PC-9 (cell line): ENCODE measurements around the gene C2orf42. TPM values are rescaled to one million over a fixed set of nuclear protein-coding genes. Genes with fewer than 3 reads are reported as not detected.
A peak's percentile ranks its signal among the peaks of the same experiment; 100 is the strongest.

ENCODE experiments used
- BruUV-seq: library from RNA; stranded (reverse); fragments of 400-500 nt; replicated peaks from 2 replicates; lab custom pipeline; 2021; lab: Mats Ljungman, UMichigan
- CTCF ChIA-PET: fragments of 300-600 bp; sonication (Branson Sonifier 250); formaldehyde crosslinking; loops from one replicate; lab custom pipeline; 2022; ENCODE audit warnings: antibody characterized with exemption; lab: Charles Lee
- POLR2A ChIA-PET: fragments of 300-600 bp; sonication (Branson Sonifier 250); formaldehyde crosslinking; loops from one replicate; lab custom pipeline; 2022; ENCODE audit warnings: antibody characterized with exemption; ENCODE audit not compliant: unreplicated experiment; lab: Charles Lee
- DNase-seq, 2 experiments: peaks; one replicate each; pipeline versions ENCODE4 v3.0.0 to v3.0.0-alpha.2; 2015 to 2022; ENCODE audit warnings: mixed read lengths in 1 of 2
- H2AFZ ChIP-seq: fragments of 200-600 bp; sonication (generic); 2 replicates; pipeline ENCODE4 v1.8.1; 2017; ENCODE audit warnings: antibody characterized with exemption
- H3F3A ChIP-seq: fragments of 200-600 bp; sonication (generic); 2 replicates; pipeline ENCODE4 v1.8.1; 2017; ENCODE audit warnings: antibody characterized with exemption, mild to moderate bottlenecking, low read depth; ENCODE audit not compliant: insufficient read depth
- H3K27ac ChIP-seq: fragments of 200-600 bp; sonication (generic); 2 replicates; pipeline ENCODE4 v1.6.1; 2016; ENCODE audit warnings: mixed run types
- H3K27me3 ChIP-seq: fragments of 200-600 bp; sonication (generic); 2 replicates; pipeline ENCODE4 v1.6.1; 2016; ENCODE audit warnings: low read depth, mixed run types; ENCODE audit not compliant: insufficient read depth
- H3K36me3 ChIP-seq: fragments of 200-600 bp; sonication (generic); 2 replicates; pipeline ENCODE4 v1.6.1; 2016; ENCODE audit warnings: low read depth, mixed run types
- H3K4me1 ChIP-seq: fragments of 200-600 bp; sonication (generic); replicated peaks from 2 replicates; pipeline ENCODE4 v1.6.1; 2016; ENCODE audit warnings: mixed run types; ENCODE audit not compliant: insufficient read depth
- H3K4me2 ChIP-seq: fragments of 200-600 bp; sonication (generic); 2 replicates; pipeline ENCODE4 v1.6.1; 2017; ENCODE audit warnings: mixed run types
- H3K4me3 ChIP-seq: fragments of 200-600 bp; sonication (generic); 2 replicates; pipeline ENCODE4 v1.6.1; 2016; ENCODE audit warnings: mixed run types
- H3K79me2 ChIP-seq: fragments of 200-600 bp; sonication (generic); 2 replicates; pipeline ENCODE4 v1.6.1; 2017; ENCODE audit warnings: low read depth, mixed run types
- H3K9me2 ChIP-seq: fragments of 200-600 bp; sonication (generic); 2 replicates; pipeline ENCODE4 v1.8.1; 2017; ENCODE audit warnings: mild to moderate bottlenecking; ENCODE audit not compliant: insufficient read depth
- H3K9me3 ChIP-seq: fragments of 200-600 bp; sonication (generic); 2 replicates; pipeline ENCODE4 v1.8.1; 2016; ENCODE audit warnings: low read depth; ENCODE audit not compliant: insufficient read depth
- H4K20me1 ChIP-seq: fragments of 200-600 bp; sonication (generic); 2 replicates; pipeline ENCODE4 v1.8.1; 2017; ENCODE audit not compliant: insufficient read depth
- CTCF ChIP-seq: fragments of 200-600 bp; sonication (generic); conservative IDR thresholded peaks from 2 replicates; pipeline ENCODE4 v1.6.1; 2017; ENCODE audit warnings: mixed run types, antibody characterized with exemption, mild to moderate bottlenecking, moderate library complexity
- EZH2 ChIP-seq: fragments of 200-600 bp; sonication (generic); IDR thresholded peaks from 2 replicates; pipeline ENCODE4 v1.8.0; 2017; ENCODE audit warnings: antibody characterized with exemption, low read depth
- intact Hi-C: fragments of 100-400 bp; cut with micrococcal nuclease; formaldehyde crosslinking; loops from one replicate; pipeline ENCODE4 v1.10.0; 2022; ENCODE audit not compliant: unreplicated experiment
- total RNA-seq: library from RNA; stranded (reverse); gene quantifications from 2 replicates; pipeline ENCODE4 v1.2.3, GENCODE V29; 2021

Gene C2orf42
- total RNA-seq, 1 experiment from 2014 or later, result 12.7 TPM

GRCh38 chr2:70201225-70201768, 10.5 kb upstream of the C2orf42 start:
- H2AFZ ChIP-seq, result no peak overlapping the region
- no peaks in the 10 kb centered on the region for H4K20me1 ChIP-seq
- CTCF ChIA-PET, result no interaction called here
- no peaks in the 10 kb centered on the region for H3K36me3 ChIP-seq
- H3K9me2 ChIP-seq, result no peaks in the 10 kb centered on the region
- H3K27me3 ChIP-seq, result no peaks in the 10 kb centered on the region
- no peaks in the 10 kb centered on the region for H3K9me3 ChIP-seq
- POLR2A ChIA-PET, result interaction anchor here (0.5 kb wide), 1 partner anchor 287 kb away, joined by 5 read pairs; no protein-coding TSS in a partner anchor
- intact Hi-C loops, result no loop called here
- H3K79me2 ChIP-seq, result no peaks in the 10 kb centered on the region
- 0 out of 2 replicates have a peak, but pooled peaks cover 4% of the 10 kb centered on the region for H3F3A ChIP-seq
- no peak overlapping the region for H3K4me2 ChIP-seq
- BruUV-seq, result no TSS peak
- TF ChIP-seq CTCF, result no peak
- TF ChIP-seq EZH2, result no peak
- DNase-seq, result no peak
- H3K4me1 ChIP-seq, result no peaks in the 10 kb centered on the region
- H3K27ac ChIP-seq, result no peak overlapping the region
- no peak overlapping the region for H3K4me3 ChIP-seq

DNA sequence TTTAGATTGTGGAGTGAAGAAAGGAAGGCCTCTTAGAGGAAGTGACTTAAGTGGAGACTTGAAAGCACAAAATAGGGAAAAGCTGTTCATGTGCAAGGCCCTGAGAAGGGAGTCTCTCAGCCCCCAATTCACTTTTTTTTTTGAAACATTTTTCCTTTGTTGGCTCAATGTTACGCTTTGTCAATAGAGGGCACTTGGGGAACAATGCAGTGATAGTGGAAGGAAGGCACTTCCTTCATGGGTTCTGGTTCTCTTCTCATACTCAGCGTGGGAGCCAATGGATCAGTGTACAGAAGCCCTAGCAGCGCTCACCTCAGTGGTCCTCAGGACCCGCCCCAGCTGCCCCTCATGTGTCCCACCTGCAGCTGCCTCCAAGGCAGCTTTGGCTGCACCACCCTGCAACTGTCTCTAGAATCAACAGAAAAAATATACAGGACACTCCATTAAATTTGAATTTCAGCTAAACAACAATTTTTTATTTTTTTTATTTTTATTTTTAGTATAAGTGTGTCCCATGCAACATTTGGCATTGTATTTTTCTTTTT, 8.6 kb upstream of the C2orf42 start:
- no peak overlapping the region for H3K27ac ChIP-seq
- H3K9me3 ChIP-seq, result no peaks in the 10 kb centered on the region
- BruUV-seq, result no TSS peak
- POLR2A ChIA-PET, result interaction anchor here (0.8 kb wide), 1 partner anchor 9 kb away, joined by 7 read pairs; the partner anchor contains the start of gene C2orf42
- TF ChIP-seq EZH2 (no peak), CTCF (no peak)
- no peaks in the 10 kb centered on the region for H4K20me1 ChIP-seq
- no peak for DNase-seq
- H3K4me2 ChIP-seq, result no peak overlapping the region
- H2AFZ ChIP-seq, result no peak overlapping the region
- H3K36me3 ChIP-seq, result no peaks in the 10 kb centered on the region
- no peaks in the 10 kb centered on the region for H3K27me3 ChIP-seq
- no peaks in the 10 kb centered on the region for H3K79me2 ChIP-seq
- CTCF ChIA-PET, result no interaction called here
- intact Hi-C loops, result no loop called here
- no peaks in the 10 kb centered on the region for H3K9me2 ChIP-seq
- H3K4me3 ChIP-seq, result no peak overlapping the region
- H3F3A ChIP-seq, result 0 out of 2 replicates have a peak, but pooled peaks cover 1% of the 10 kb centered on the region
- H3K4me1 ChIP-seq, result no peaks in the 10 kb centered on the region

DNA sequence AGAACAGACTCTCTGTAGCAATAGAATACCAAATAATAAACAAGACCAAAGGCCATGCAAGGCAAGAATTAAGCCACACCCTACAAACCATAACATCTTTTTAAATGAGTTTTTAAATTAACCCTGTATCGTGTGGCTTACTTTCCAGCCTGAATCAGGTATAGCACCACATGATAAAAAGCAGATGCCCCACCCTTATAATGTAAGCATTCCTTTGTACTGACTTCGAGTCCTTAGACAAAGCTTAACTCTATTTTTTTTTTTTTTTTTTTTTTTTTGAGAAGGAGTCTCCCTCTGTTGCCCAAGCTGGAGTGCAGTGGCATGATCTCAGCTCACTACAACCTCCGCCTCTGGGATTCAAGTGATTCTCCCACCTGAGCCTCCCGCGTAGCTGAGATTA, 1.7 kb upstream of the C2orf42 start:
- Histone ChIP-seq H3F3A (peaks cover 20% of the 10 kb centered on the region; the same call in 1 of the 2 replicates), H3K79me2 (peaks cover 10% of the 10 kb centered on the region; the same call in 1 of the 2 replicates), H3K27ac (no peak overlapping the region), H4K20me1 (no peaks in the 10 kb centered on the region), H3K4me3 (no peak overlapping the region), H3K9me2 (no peaks in the 10 kb centered on the region), H3K9me3 (no peaks in the 10 kb centered on the region), H2AFZ (no peak overlapping the region; the same call in 1 of the 2 replicates), H3K27me3 (no peaks in the 10 kb centered on the region), H3K4me2 (no peak overlapping the region), H3K36me3 (no peaks in the 10 kb centered on the region), H3K4me1 (peaks cover 16% of the 10 kb centered on the region)
- no TSS peak for BruUV-seq
- ChIA-PET POLR2A (interaction anchor here (0.6 to 1.0 kb wide), 2 partner anchors 48 to 98 kb away, joined by 3 to 11 read pairs; no protein-coding TSS in a partner anchor), CTCF (interaction anchor here (0.6 kb wide), 1 partner anchor 98 kb away, joined by 3 read pairs; no protein-coding TSS in a partner anchor)
- TF ChIP-seq CTCF (no peak), EZH2 (no peak)
- peak in 1 of 2 experiments; percentile 65 for DNase-seq
- intact Hi-C loops, result loop anchor here (5.0 kb wide), 1 partner anchor 105 kb away; the partner anchor contains the start of gene PCBP1
